ENCODE data around the gene RNF145. TPM values are rescaled to one million over a fixed set of nuclear protein-coding genes. Genes with fewer than 3 reads are reported as not detected.

Gene RNF145
- total and polyA plus RNA-seq, 8 donors: 116 to 216 (median 149) TPM

DNA sequence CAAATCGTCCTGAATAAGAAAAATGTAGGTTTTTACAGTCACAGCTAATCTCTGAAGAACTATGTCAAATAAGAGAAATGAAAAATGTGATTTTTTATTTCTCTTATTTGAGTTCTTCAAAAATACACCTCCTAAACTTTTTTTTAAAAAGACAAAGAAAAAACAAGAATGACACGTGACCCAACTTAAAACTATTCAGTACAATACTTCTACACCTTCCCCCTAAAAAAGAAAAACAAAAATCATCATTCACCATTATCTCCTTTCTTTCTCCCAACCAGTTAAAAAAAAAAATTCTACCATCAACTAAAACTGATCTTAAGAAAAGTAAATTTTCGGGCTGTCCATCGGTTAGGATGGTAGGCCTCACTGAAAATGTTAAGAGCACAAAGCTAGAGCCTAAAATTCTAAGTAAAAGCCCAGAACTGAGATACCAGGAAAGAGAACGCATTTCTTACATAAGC is 2.1 kb downstream of the RNF145 start:
- ATAC-seq: no peak
- peak in 1 of 4 donors; percentile 35 for DNase-seq
- Histone ChIP-seq H3K9me3 (no peaks in the 10 kb centered on the region), H3K27ac (peak overlapping the region; percentile 95 to 97), H3K4me1 (peaks cover 23 to 76% of the 10 kb centered on the region in 2 donors), H3K27me3 (no peaks in the 10 kb centered on the region), H3K36me3 (peaks cover 0 to 5% of the 10 kb centered on the region in 2 donors), H3K4me3 (peak overlapping the region; percentile 77 to 93)
- TF ChIP-seq, protein P1, sequence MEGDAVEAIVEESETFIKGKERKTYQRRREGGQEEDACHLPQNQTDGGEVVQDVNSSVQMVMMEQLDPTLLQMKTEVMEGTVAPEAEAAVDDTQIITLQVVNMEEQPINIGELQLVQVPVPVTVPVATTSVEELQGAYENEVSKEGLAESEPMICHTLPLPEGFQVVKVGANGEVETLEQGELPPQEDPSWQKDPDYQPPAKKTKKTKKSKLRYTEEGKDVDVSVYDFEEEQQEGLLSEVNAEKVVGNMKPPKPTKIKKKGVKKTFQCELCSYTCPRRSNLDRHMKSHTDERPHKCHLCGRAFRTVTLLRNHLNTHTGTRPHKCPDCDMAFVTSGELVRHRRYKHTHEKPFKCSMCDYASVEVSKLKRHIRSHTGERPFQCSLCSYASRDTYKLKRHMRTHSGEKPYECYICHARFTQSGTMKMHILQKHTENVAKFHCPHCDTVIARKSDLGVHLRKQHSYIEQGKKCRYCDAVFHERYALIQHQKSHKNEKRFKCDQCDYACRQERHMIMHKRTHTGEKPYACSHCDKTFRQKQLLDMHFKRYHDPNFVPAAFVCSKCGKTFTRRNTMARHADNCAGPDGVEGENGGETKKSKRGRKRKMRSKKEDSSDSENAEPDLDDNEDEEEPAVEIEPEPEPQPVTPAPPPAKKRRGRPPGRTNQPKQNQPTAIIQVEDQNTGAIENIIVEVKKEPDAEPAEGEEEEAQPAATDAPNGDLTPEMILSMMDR (IDR thresholded peaks at IDR 0.05): no peak
- intact Hi-C loops (cut with DNase I): no loop called here

DNA sequence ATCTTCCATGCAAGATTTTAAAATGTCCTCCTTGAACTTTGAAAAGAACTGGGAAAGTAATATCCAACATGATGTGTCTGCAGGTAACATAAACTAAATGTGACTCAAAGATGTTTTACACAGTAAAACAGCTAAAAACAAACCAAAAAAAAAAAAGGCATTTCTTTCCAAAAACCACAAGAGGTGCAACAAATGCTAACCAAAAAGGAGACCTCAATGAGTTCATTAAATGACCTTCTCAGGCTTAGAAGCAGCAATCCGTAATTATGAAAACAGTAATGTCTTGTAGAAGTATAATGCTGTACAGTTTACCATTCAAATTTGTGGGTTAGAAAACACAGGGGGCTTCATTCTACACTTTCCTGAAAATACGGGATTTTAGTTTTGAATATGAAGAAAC is 2.5 kb downstream of the RNF145 start:
- peaks cover 0 to 5% of the 10 kb centered on the region in 2 donors for H3K36me3 ChIP-seq
- H3K4me3 ChIP-seq: peak overlapping the region; percentile 77 to 93
- peak overlapping the region; percentile 95 to 97 for H3K27ac ChIP-seq
- no peaks in the 10 kb centered on the region for H3K9me3 ChIP-seq
- DNase-seq (no peak), ATAC-seq (no peak)
- peaks cover 23 to 73% of the 10 kb centered on the region in 2 donors for H3K4me1 ChIP-seq
- TF ChIP-seq, protein P1 (IDR thresholded peaks at IDR 0.05): no peak
- H3K27me3 ChIP-seq: no peaks in the 10 kb centered on the region
- intact Hi-C loops (cut with DNase I): no loop called here

DNA sequence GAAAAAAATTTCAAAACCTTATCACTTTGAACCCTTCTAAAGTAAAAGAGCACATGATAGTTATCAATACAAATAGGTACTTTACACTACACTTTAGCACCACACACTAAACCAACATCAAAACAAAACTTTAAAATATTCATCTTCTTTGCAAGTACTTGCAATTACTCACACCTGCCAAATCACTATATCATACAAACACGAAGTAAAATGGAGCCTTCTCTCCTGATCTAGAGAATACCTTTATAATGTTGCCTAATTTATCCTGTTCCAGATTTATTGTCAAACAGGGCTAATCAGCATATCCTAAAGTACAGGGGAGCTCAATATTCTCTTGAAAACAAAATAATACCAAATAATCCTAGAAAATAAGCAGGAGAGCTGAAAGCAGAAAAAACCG is 3.0 kb downstream of the RNF145 start:
- Histone ChIP-seq H3K27ac (peak overlapping the region; percentile 95 to 97), H3K27me3 (no peaks in the 10 kb centered on the region), H3K4me3 (peak overlapping the region; percentile 77 to 93), H3K4me1 (peaks cover 23 to 69% of the 10 kb centered on the region in 2 donors), H3K9me3 (no peaks in the 10 kb centered on the region), H3K36me3 (peaks cover 0 to 6% of the 10 kb centered on the region in 2 donors)
- intact Hi-C loops (cut with DNase I): no loop called here
- TF ChIP-seq, protein P1 (IDR thresholded peaks at IDR 0.05): no peak
- no peak for ATAC-seq
- DNase-seq: no peak

DNA sequence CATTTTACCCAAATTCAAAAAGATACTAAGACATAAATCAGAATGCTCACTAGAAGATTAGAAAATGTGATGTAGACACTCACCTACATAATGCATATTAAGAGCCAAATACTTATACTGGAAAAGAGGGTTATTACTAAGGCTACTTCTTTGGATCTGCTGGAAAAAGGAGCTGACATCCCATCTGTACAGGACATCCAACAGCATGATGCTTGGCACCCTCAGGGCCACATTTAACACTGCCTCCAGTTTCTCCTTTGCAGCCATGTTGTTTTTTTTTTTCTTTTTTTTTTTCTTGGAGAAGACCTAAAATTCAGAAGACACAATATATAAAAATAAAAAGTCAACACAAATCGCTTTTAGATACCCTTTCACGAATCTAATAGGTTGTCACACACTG is 6.0 kb downstream of the RNF145 start:
- no peak overlapping the region for H3K4me3 ChIP-seq
- H3K36me3 ChIP-seq: peaks cover 0 to 19% of the 10 kb centered on the region in 2 donors
- no peak for DNase-seq
- peak overlapping the region in 1 of 2 donors; percentile 97 for H3K27ac ChIP-seq
- no peaks in the 10 kb centered on the region for H3K9me3 ChIP-seq
- no peaks in the 10 kb centered on the region for H3K27me3 ChIP-seq
- intact Hi-C loops (cut with DNase I): no loop called here
- peaks cover 32 to 79% of the 10 kb centered on the region in 2 donors for H3K4me1 ChIP-seq
- TF ChIP-seq, protein P1 (IDR thresholded peaks at IDR 0.05): no peak
- no peak for ATAC-seq

DNA sequence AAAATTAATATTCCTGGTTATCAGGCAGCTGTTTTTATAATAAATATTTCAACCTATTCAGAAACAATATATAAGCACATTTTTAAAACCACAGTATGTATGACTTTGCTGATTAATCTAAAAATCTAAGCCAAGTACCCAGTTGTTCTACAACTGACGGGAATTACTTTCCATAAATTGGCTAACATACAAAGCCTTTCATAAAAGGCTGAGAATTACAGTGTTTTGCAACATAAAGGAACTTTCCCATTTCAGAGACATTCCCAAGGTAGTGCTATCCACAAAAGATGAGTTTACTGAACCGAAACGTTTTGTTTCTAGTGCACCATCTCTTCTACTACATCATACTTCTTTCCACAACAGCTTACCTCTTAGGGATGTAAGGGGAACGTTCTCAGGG is 7.2 kb downstream of the RNF145 start:
- intact Hi-C loops (cut with DNase I): no loop called here
- ATAC-seq: no peak
- no peak overlapping the region for H3K4me3 ChIP-seq
- peak overlapping the region; percentile 22 to 24 for H3K27ac ChIP-seq
- no peaks in the 10 kb centered on the region for H3K9me3 ChIP-seq
- DNase-seq: no peak
- peaks cover 0 to 29% of the 10 kb centered on the region in 2 donors for H3K36me3 ChIP-seq
- no peaks in the 10 kb centered on the region for H3K27me3 ChIP-seq
- TF ChIP-seq, protein P1 (IDR thresholded peaks at IDR 0.05): no peak
- H3K4me1 ChIP-seq: peaks cover 35 to 87% of the 10 kb centered on the region in 2 donors
